ENCODE data around the gene FBXO28. TPM values are rescaled to one million over a fixed set of nuclear protein-coding genes. Genes with fewer than 3 reads are reported as not detected.
A peak's percentile ranks its signal among the peaks of the same experiment; 100 is the strongest.

FBXO28 gene
- total RNA-seq, 1 donor from 2014 or later: 32.6 TPM

GRCh38 chr1:224081604-224082003 lies 32.3 kb upstream of the FBXO28 start:
- H3K27me3 ChIP-seq (ENCODE audit: insufficient read depth, low read length): no peaks in the 10 kb centered on the region
- H3K79me2 ChIP-seq (ENCODE audit: insufficient read depth, low read length): no peaks in the 10 kb centered on the region
- Mint-ChIP-seq H3K36me3 (ENCODE audit: low read depth, unreplicated experiment) (no peaks in the 10 kb centered on the region), H3K4me1 (ENCODE audit: low read depth, unreplicated experiment) (peaks cover 14% of the 10 kb centered on the region), H3K9me3 (ENCODE audit: unreplicated experiment) (peaks cover under 1% of the 10 kb centered on the region), H3K27me3 (ENCODE audit: low read depth, unreplicated experiment) (no peaks in the 10 kb centered on the region), H3K27ac (ENCODE audit: unreplicated experiment) (no peak overlapping the region), H3K4me3 (ENCODE audit: unreplicated experiment) (no peak overlapping the region)
- peak overlapping the region; percentile 58 for H3K4me2 ChIP-seq (ENCODE audit: low read length)
- H3K9me3 ChIP-seq (ENCODE audit: insufficient read depth, low read depth, low read length): no peaks in the 10 kb centered on the region
- H4K20me1 ChIP-seq (ENCODE audit: insufficient read depth, low read length): no peaks in the 10 kb centered on the region
- no peak for DNase-seq (ENCODE audit: low read depth)
- H3K9ac ChIP-seq (ENCODE audit: low read length): no peak overlapping the region
- FAIRE-seq: no peak
- no peak overlapping the region for H3K4me3 ChIP-seq (ENCODE audit: insufficient read depth, low read depth, low read length)
- no peaks in the 10 kb centered on the region for H3K36me3 ChIP-seq (ENCODE audit: insufficient read depth, low read length)
- peaks cover 17% of the 10 kb centered on the region for H3K4me1 ChIP-seq (ENCODE audit: insufficient read depth, low read length)
- no peak for TF ChIP-seq EZH2 (IDR thresholded peaks at IDR 0.05; ENCODE audit: insufficient read depth, low read length)
- TF ChIP-seq, protein P1, sequence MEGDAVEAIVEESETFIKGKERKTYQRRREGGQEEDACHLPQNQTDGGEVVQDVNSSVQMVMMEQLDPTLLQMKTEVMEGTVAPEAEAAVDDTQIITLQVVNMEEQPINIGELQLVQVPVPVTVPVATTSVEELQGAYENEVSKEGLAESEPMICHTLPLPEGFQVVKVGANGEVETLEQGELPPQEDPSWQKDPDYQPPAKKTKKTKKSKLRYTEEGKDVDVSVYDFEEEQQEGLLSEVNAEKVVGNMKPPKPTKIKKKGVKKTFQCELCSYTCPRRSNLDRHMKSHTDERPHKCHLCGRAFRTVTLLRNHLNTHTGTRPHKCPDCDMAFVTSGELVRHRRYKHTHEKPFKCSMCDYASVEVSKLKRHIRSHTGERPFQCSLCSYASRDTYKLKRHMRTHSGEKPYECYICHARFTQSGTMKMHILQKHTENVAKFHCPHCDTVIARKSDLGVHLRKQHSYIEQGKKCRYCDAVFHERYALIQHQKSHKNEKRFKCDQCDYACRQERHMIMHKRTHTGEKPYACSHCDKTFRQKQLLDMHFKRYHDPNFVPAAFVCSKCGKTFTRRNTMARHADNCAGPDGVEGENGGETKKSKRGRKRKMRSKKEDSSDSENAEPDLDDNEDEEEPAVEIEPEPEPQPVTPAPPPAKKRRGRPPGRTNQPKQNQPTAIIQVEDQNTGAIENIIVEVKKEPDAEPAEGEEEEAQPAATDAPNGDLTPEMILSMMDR (IDR thresholded peaks at IDR 0.05; ENCODE audit: insufficient read depth, low read depth, low read length): no peak
- peak overlapping the region; percentile 75 for H3K27ac ChIP-seq (ENCODE audit: low read depth, low read length)
- peak overlapping the region; percentile 27 for H2AFZ ChIP-seq (ENCODE audit: low read depth, low read length)

DNA sequence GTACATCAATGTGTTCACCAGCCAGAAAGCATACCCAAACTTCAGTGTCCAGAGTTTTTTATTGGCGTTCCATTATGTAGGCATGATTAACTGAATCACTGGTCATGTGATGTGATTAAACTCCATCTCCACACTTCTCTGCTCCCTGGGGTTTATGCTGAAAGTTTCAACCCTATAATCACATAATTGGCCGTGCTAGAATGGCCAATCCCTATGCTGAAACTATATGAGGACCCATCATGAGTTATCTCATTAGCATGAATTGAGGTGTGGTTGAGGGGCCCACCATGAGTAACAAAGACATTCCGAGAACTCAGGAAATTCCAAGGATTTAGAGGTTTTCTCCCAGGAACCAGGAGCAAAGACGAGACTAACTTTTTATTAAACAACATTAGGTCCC lies 31.8 kb upstream of the FBXO28 start:
- no peaks in the 10 kb centered on the region for H4K20me1 ChIP-seq (ENCODE audit: insufficient read depth, low read length)
- DNase-seq (ENCODE audit: low read depth) (peak; percentile 75), FAIRE-seq (peak; percentile 68)
- H3K9ac ChIP-seq (ENCODE audit: low read length): peak overlapping the region; percentile 23
- H3K27ac Mint-ChIP-seq (ENCODE audit: unreplicated experiment): no peak overlapping the region
- H3K9me3 Mint-ChIP-seq (ENCODE audit: unreplicated experiment): peaks cover 1% of the 10 kb centered on the region
- H3K79me2 ChIP-seq (ENCODE audit: insufficient read depth, low read length): no peaks in the 10 kb centered on the region
- peak overlapping the region; percentile 58 for H3K4me2 ChIP-seq (ENCODE audit: low read length)
- no peak for TF ChIP-seq EZH2 (IDR thresholded peaks at IDR 0.05; ENCODE audit: insufficient read depth, low read length)
- TF ChIP-seq, protein P1 (IDR thresholded peaks at IDR 0.05; ENCODE audit: insufficient read depth, low read depth, low read length): no peak
- H3K4me1 ChIP-seq (ENCODE audit: insufficient read depth, low read length): peaks cover 17% of the 10 kb centered on the region
- no peaks in the 10 kb centered on the region for H3K27me3 ChIP-seq (ENCODE audit: insufficient read depth, low read length)
- H3K27me3 Mint-ChIP-seq (ENCODE audit: low read depth, unreplicated experiment): peaks cover 1% of the 10 kb centered on the region
- peaks cover 14% of the 10 kb centered on the region for H3K4me1 Mint-ChIP-seq (ENCODE audit: low read depth, unreplicated experiment)
- H3K9me3 ChIP-seq (ENCODE audit: insufficient read depth, low read depth, low read length): no peaks in the 10 kb centered on the region
- no peaks in the 10 kb centered on the region for H3K36me3 Mint-ChIP-seq (ENCODE audit: low read depth, unreplicated experiment)
- H2AFZ ChIP-seq (ENCODE audit: low read depth, low read length): peak overlapping the region; percentile 27
- no peak overlapping the region for H3K4me3 ChIP-seq (ENCODE audit: insufficient read depth, low read depth, low read length)
- no peak overlapping the region for H3K4me3 Mint-ChIP-seq (ENCODE audit: unreplicated experiment)
- peak overlapping the region; percentile 75 for H3K27ac ChIP-seq (ENCODE audit: low read depth, low read length)
- no peaks in the 10 kb centered on the region for H3K36me3 ChIP-seq (ENCODE audit: insufficient read depth, low read length)

GRCh38 chr1:224084867-224085266 lies 29.0 kb upstream of the FBXO28 start:
- Mint-ChIP-seq H3K4me1 (ENCODE audit: low read depth, unreplicated experiment) (peaks cover 14% of the 10 kb centered on the region), H3K9me3 (ENCODE audit: unreplicated experiment) (peaks cover 1% of the 10 kb centered on the region), H3K36me3 (ENCODE audit: low read depth, unreplicated experiment) (no peaks in the 10 kb centered on the region), H3K27me3 (ENCODE audit: low read depth, unreplicated experiment) (peaks cover 3% of the 10 kb centered on the region), H3K27ac (ENCODE audit: unreplicated experiment) (no peak overlapping the region), H3K4me3 (ENCODE audit: unreplicated experiment) (no peak overlapping the region)
- TF ChIP-seq EZH2 (IDR thresholded peaks at IDR 0.05; ENCODE audit: insufficient read depth, low read length): no peak
- TF ChIP-seq, protein P1 (IDR thresholded peaks at IDR 0.05; ENCODE audit: insufficient read depth, low read depth, low read length): no peak
- H3K9me3 ChIP-seq (ENCODE audit: insufficient read depth, low read depth, low read length): no peaks in the 10 kb centered on the region
- H3K4me2 ChIP-seq (ENCODE audit: low read length): no peak overlapping the region
- H3K36me3 ChIP-seq (ENCODE audit: insufficient read depth, low read length): no peaks in the 10 kb centered on the region
- H4K20me1 ChIP-seq (ENCODE audit: insufficient read depth, low read length): no peaks in the 10 kb centered on the region
- H3K79me2 ChIP-seq (ENCODE audit: insufficient read depth, low read length): no peaks in the 10 kb centered on the region
- no peak overlapping the region for H3K4me3 ChIP-seq (ENCODE audit: insufficient read depth, low read depth, low read length)
- DNase-seq (ENCODE audit: low read depth) (no peak), FAIRE-seq (no peak)
- peaks cover 17% of the 10 kb centered on the region for H3K4me1 ChIP-seq (ENCODE audit: insufficient read depth, low read length)
- H2AFZ ChIP-seq (ENCODE audit: low read depth, low read length): no peak overlapping the region
- no peaks in the 10 kb centered on the region for H3K27me3 ChIP-seq (ENCODE audit: insufficient read depth, low read length)
- H3K27ac ChIP-seq (ENCODE audit: low read depth, low read length): no peak overlapping the region
- H3K9ac ChIP-seq (ENCODE audit: low read length): no peak overlapping the region

Measured in astrocyte (in vitro differentiated cells and primary cell).